NCI-H2227 (cell line): ENCODE results near the gene USP4.
"Not testable (repeated sequence)": the region's sequence is repeated elsewhere in the genome, so short reads cannot be mapped to it uniquely, and the experiment has no call there.

ENCODE experiments used
- DNase-seq: peaks from one replicate; lab custom pipeline; 2025; ENCODE audit not compliant: unreplicated experiment; lab: John Stamatoyannopoulos, UW

The USP4 gene

DNA sequence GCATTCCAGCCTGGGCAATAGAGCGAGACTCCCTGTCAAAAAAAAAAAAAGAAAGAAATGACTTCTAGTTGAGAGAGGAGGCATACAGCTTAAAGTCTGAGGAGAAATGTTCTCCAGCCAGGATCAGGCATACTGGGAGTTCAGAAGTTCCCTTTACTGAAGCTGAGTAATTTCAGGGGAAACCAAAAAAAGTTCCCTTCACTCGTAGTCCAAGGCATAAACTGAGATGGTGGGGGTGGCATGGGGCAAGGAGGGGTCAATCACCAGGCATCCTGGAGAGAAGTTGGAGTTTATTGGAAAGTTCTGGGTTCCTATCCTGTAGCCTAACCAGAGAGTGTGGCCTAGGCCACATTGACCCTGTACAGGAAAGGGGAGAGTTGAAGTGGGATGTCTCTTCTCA is 12.4 kb upstream of the USP4 start:
- DNase-seq = no peak

GRCh38 chr3:49351521-49352011 is 11.7 kb upstream of the USP4 start:
- no peak for DNase-seq

- no peak for DNase-seq
Measured at GRCh38 chr3:49349348-49350114, 9.7 kb upstream of the USP4 start.

- not testable (repeated sequence) for DNase-seq
Measured at GRCh38 chr3:49348361-49348760, 8.5 kb upstream of the USP4 start.

GRCh38 chr3:49346797-49347251 is 7.0 kb upstream of the USP4 start:
- DNase-seq = no peak

GRCh38 chr3:49343163-49343562 is 3.3 kb upstream of the USP4 start:
- no peak for DNase-seq

GRCh38 chr3:49341996-49342395 is 2.1 kb upstream of the USP4 start:
- no peak for DNase-seq

- DNase-seq = peak; percentile 64
Measured at GRCh38 chr3:49339581-49339940, 292 bp downstream of the USP4 start.

GRCh38 chr3:49333916-49334633 is 5.8 kb downstream of the USP4 start:
- no peak for DNase-seq

DNA sequence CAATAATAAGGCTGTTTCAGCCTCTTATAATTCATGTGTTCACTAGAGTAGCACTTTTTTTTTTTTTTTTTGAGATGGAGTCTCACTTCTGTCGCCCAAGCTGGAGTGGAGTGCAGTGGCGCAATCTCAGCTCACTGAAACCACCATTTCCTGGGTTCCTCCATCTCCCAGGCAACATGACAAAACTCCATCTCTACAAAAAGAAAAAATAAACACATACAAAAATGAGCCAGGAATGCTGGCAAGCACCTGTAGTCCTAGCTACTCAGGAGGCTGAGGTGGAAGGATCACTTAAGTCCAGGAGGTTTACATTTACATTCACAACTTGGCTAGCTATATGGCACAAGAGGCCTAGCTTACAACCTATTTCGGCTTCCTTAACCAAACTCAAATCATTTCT is 6.8 kb downstream of the USP4 start:
- no peak for DNase-seq

GRCh38 chr3:49329186-49329585 is 10.7 kb downstream of the USP4 start:
- no peak for DNase-seq

- DNase-seq = not testable (repeated sequence)
Measured at GRCh38 chr3:49328350-49328749, 11.5 kb downstream of the USP4 start.

DNA sequence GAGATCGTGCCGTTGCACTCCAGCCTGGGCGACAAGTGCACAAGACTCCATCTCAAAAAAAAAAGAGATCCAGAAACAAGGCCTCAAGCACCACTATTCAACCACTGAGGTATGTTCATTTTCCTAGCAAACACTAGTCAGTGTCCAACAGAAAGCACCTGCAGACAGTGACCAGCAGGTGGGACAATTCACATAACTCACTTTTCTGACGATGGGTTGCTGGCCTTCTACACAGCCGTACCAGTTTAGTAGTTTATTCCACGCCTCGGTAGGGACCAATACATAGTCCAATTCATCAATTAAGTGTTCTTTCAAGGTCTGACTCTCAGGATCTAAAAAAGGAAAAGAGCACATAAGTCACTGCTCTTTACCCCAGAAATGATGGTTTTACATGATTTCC is 12.4 kb downstream of the USP4 start:
- DNase-seq = no peak

DNA sequence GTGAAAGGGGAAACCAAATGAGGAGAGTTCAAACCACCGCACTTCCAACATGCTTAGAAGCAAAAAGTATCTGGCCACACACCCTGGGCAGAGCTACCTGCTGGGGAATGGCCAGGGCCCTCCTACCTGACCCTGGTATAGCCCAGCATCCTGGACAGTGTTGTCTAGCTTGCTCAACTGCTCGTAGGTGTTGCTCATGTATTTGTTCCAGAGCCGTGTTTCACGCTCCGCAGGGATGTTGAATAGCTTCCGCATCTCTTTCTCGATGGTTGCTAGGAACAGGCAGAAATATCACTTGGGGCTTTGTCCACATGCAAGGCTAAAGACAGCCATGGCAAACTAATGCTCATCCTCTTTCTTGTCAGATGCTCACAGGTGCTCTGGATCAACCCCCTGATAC is 15.1 kb downstream of the USP4 start:
- DNase-seq = no peak

DNA sequence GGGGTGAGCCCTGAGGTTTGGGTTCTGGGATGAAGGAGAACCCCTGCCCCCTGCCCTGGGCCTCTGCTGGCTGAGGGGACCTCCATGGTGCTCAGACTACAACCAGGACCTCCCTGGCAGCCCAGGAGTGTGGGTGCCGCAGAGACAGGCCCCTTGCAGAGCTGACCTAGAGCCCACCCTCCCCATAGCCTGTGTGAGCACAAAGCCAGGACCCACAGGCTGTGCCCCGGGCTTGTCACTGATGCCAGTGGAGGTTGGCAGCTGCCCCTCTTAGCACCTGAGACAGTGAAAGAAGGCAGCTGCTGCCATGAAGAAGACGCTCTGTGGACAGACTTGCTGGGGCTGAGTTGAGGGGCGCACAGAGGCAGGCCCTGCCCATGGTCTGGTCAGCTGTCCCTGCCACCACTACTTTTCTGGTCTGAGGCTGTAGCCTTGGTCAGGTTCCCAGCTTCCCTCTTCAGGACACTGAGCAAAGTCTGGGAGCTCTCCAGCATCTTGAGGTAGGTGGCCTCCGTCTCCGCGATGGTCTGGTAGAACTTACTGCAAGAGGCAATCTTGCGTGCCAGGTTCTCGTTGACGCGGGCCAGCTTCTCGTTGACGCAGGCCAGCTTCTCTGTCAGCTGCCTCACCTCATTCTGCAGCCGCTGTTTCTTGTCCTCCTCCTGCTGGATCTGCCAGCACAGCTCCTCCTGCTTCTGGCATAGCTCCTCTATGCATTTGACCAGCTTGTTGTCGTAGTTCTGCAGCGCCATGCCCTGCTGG is 23.0 kb downstream of the USP4 start:
- DNase-seq = no peak

DNA sequence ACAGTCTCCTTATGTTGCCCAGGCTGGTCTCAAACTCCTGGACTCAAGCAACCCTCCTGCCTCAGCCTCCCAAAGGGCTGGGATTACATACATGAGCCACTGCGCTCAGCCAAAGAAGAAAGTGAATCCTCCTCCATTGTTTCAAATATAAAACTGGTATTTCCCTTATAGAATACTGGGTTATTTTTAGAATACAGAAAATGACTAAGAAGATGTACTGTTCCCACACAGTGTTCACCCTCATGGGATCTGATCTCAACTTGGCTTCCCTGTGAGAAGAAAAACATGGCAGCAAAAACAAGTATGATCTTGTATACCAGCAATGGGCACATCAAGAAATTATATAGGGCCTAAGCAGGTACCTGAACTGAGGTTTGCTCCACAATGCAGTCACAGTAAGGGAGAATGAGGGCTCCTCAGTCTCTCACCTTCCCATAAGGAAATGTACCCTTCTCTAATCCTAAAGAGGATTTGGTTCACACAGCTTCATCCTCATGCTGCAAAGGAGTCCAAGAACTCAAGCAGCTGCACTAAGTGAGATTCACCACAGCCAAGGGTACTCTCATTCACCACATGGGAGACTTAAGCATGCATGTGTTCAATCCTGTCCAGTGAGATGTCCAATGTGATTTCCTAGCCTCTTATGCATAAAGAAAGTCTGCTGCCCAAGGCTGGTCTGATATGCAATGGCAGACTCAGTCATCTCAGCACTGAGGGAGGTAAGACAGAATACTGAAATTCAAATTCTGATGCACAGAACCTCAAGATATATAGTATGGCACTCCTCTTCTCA is 25.8 kb downstream of the USP4 start:
- DNase-seq = no peak

DNA sequence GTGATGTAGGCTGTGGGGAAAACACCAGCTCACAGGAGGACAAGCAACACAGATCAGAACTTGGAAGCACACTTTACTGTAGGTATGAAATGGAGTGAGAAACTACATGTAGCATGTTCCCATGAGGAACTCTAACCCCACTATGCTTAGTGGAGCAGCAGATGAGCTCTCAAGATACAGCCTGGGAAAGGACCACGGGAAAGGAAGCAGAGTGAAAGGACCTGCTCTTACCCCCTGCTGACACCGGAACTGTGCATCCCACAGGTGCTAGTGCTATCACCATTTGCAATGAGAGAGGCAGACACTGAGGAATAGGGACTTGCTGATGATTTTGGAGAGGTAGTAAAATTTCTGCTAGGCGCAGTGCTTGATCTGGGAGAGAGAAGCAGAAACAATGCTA is 28.6 kb downstream of the USP4 start:
- DNase-seq = no peak

DNA sequence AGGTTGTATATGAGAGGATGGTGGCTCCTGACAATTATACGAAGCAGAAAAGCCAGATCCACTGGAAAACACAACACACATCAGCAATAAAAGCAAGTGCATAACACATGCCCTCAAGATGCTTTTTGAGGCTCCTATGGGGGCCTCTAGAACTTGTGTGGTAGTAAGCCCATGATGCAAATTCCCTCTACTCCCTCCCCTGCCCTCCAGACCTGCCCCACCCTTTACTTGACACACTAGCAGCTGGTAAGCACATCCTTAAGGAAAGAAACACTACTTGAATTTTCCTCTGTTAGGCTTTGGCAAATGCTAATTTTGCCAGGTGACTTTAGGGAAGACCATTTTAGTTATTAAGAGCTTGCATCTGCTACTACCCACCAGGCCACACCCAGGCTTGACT is 29.2 kb downstream of the USP4 start:
- no peak for DNase-seq

DNA sequence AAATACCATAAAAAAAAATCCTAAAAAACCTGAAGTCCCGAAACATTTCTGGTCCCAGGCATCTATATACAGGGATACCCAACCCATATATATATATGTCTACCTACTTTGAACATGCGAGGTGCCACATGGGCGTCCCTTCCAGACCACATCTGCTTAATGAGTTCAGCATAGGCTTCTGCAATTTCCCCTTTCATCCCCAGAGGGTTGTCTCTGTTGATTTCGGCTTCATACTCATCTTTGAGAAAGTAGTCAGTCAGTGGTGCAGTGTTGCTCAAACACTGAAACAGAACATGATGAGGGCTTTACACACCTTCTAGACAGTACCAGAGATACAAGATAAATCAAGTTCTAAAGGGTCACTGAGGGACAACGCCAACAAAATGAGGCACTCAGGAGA is 34.2 kb downstream of the USP4 start:
- DNase-seq = no peak

DNA sequence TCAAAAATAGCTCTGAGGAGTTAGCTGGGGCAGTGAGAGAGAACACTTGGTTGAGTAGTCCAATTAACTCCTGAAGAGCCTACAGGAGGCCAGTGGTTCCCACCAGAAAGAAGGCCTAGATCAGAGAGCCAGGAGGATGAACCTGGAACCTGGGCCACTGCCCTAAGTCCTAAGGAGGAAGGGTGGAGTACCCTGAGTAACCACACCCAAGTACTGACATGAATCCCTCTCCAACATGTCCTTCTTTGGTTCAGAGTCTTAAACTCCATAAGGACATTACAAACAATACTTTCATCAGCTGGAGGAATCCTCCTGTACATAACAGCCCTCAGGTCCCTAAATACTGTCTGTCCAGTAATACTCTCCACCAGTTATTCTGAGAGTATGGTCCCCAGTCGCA is 37.2 kb downstream of the USP4 start:
- no peak for DNase-seq

- no peak for DNase-seq
Measured at GRCh38 chr3:49300595-49300994, 39.3 kb downstream of the USP4 start.
